Kidney glomerular epithelial cell (primary cell): ENCODE data around the gene CALCOCO1.

Experiments used
- DNase-seq: peaks from one replicate; lab custom pipeline; 2025; lab: John Stamatoyannopoulos, UW

The CALCOCO1 gene

GRCh38 chr12:53660041-53660440 lies 67.2 kb downstream of the CALCOCO1 start:
- DNase-seq, result no peak

- DNase-seq, result peak; percentile 32
Observed at GRCh38 chr12:53659571-53659981, 67.7 kb downstream of the CALCOCO1 start.

- DNase-seq, result peak; percentile 64
Observed at GRCh38 chr12:53659011-53659551, 68.2 kb downstream of the CALCOCO1 start.
